Suppressor macrophage treated with lipopolysaccharide for 1 hour (primary cell): ENCODE data around the gene EVC2.

ENCODE experiments used
- DNase-seq, 3 donors: peaks; one replicate each; pipeline ENCODE4 v3.0.0-alpha.2; 2020 to 2022

Gene EVC2

GRCh38 chr4:5711479-5712184, 3.3 kb upstream of the EVC2 start:
- peak; percentile 24 to 49 (median 33) for DNase-seq

GRCh38 chr4:5710961-5711478, 2.7 kb upstream of the EVC2 start, which contains the start of gene EVC:
Gene EVC, plus strand, starts transcription at chr4:5711201. Its CDS starts 180 bp downstream, at chr4:5711381.
- DNase-seq, result peak; percentile 27 to 59 (median 47)

DNA sequence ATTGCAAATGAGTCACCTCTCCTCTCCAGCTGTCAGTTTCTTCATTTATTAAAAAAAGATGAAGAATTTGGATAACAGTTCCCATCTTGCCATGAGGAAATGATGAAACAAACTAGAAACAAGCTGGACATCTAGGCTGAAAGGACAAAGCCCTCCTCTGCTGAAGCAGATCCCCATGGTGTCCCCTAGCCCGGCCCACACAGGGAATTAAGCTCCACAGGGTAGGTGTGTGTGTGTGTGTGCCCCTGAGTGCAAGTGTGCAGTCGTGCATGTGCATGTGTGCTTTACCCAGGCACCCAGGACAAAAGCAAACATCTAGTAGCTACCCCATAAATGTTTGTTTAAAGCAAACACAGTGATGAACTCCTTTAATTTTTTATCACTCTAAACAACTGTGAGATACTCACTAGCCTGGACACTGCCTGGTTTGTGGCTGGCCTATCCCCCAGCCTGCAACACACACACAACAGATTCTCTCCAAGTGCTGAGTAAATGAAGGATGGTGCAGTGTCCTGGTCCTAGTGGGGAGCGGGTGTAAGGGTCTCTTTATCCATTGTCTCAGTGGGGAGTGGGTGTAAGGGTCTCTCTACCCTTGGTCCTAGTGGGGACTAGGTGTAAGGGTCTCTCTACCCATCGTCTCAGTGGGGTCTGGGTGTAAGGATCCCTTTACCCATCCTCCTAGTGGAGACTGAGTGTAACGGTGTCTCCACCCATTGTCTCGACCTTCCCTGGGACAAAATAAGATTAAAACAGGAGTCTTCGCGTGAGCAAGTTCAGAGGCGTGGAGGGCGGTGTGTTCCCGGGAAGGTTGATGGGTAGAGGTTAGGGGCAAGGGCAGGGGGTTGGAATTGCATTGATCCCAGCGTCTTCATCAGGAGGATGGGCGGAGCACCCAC, 2.0 kb upstream of the EVC2 start:
- DNase-seq, result peak in 1 of 3 donors; percentile 20

DNA sequence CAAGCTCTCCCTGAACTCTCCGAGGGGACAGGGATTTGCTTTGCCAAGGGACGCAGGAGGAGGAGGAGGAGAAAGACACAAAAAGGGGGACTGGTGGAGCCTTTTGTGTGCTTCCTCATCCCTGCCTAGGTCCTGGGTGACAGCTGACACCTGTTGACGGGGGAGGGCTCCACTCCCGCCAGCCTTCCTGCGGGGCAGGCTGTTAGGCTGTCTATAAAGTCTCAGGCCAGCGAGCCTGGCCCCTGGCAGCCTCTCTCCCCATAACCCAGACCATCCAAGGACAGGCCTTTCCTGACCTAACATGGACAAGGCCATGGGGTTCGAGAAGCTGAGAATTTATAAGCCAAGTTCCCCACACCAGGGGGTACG, 832 bp upstream of the EVC2 start:
- DNase-seq, result no peak

GRCh38 chr4:5707778-5708448, 446 bp downstream of the EVC2 start:
- DNase-seq, result no peak

DNA sequence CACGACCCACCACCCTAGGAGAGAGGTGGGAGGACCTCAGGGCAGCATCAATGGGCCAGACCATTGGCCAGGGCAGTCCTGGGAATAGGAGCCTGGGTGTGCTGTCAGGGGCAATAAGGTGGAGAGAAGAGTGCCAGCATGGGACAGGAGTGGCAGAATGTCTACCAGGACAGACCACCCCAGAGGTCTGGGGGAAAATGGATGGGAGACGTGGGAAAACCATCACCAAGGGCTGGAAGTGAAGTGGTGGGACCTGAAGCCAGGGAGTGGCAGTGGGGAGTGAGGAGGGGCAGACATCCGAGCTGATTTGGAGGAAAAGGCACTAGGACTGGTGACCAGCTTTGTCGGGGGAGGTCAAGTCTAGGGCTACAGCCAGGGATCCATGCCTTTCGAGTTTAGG, 993 bp downstream of the EVC2 start:
- no peak for DNase-seq

DNA sequence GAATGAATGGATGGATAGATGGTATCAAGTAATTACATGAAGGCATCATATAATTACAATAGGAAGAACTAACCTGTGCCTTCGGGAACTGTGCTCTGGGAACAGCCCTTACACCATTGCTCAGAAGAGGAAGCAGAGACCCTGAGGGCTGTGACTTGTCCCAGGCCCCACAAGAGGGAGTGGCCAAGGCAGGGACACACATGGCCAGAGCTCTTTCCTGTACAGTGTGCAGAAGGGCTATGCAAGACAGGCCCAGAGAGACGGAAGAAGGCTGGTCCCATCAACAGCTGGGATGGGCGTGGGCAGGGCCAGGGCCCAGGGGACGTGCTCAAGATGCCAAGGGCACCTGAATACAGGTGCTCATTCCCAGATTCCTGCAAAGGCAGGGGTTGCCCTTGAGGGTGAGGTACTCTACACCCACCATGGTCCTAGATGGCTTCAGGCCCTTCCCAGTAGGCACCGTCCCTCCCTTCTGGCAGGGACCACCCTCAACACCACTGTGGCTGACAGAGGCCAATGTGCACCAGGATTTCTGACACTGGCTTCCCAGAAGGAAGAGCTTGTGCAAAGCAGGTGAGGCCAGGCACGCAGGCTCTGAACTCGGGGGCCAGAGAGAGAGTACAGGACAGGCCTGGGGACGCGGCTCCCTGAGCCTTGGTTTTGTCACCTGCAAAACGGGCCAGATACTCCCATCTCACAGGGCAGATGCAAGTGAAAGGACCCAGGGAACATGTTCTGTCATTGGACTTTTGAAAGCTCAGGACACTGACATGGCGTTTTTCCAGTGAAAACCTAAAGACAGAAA, 1.7 kb downstream of the EVC2 start:
- DNase-seq, result no peak

DNA sequence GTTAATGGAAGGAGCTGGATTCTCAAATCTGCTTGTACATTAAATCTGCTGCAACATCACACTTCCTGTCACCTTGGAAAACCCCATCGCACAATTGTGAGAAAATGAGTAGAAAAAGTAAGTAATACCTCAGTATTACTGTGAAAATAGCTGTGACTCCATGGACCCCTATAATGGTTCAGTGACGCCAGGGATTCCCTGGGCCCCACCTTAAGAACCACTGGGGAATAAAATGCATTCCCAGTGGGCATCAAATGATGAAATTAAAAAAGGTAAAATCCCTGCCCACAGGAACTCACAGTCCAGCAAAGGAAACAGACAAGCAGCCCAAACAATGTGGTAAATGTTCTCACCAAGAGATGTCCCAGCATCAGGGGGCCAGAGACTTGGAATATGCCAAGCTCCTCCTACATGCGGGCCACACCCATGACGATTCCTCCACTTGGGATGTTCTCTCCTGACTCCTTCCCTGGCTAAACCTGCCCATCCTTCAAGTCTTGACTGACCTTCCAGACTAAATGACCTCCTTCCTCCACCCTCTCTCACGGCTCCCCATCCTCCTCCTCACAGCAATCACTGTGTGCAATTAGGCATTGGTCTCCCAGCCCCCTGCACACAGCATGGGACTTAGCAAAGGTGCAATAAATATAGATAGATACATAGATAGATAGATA, 2.6 kb downstream of the EVC2 start:
- DNase-seq, result no peak

DNA sequence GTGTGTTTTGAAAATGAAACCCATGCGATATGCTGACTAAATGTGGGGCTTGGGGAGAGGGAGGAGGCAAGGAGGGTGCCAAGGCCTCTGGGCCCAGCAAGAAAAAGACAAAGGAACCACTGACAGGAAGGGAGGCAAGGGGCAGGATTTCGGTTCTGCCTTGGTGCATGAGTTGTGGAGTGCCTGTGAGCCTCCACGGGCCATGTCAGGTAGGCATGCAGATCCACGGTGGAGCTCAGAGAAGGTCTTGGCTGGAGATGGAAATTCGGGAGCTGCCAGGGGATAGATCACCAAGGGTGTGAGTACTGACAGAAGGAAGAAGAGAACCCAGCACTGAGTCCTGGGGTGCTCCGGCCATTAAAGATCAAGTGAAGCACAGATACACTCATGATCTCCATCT, 4.1 kb downstream of the EVC2 start:
- DNase-seq, result no peak

- no peak for DNase-seq
Measured at GRCh38 chr4:5703831-5704230, 4.5 kb downstream of the EVC2 start.

DNA sequence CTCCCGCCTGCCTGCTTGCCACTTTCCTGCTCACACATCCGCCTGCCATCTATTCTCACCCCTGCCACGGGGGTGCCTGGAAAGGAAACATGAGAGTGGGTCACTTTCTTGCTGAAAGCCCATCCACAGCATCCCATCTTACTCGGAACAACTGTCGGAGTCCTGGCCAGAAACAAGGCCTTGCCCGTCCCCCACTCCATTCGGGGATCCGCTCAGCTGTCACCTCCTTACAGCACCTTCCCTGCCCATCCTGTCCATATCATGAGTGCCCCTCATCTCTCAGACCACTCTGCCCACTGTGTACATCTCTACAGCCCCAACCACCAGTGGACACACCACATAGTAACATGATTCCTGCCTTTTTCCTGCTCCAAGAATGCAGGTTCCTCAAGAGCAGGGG, 6.4 kb downstream of the EVC2 start:
- DNase-seq, result no peak

DNA sequence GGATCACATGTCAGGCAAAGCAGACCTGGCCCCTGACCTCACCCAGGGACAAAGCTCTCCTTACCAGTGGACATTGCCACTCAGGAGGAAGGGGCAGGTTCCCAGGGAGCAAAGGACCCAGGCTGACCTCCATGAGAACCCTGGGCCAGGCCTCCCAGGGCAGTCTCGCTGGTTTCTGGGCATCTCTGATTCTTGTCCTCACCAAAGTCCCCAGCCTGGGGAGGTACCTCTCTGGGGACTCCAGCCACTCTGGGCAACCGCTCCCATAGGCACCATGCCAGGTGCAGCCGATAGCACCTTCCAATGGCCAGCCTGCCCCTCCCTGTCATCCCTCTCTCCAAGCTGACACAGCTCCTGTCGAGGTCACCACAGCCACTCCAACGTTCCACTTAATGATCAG, 7.9 kb downstream of the EVC2 start:
- no peak for DNase-seq

DNA sequence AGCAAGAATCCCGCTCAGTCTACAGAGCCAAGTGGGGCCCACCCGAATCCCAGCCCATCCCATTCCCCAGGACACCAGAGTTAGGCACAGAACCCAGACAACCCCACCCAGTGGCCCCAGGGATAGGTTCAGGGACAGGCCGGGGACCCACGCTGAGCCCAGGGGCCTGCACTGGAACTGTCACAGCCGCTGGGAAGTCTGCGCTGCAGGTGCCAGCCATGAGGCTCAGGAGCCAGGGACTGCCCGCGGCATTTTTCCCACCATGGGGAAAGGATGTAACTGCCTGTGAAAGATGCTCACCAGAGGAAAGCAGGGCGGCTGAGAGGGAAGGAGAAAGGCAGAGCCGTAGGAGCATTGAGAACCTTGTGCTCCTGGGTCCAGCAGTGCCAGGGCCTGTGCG, 12.0 kb downstream of the EVC2 start:
- DNase-seq, result no peak

GRCh38 chr4:5693871-5694270, 14.5 kb downstream of the EVC2 start:
- DNase-seq, result no peak

DNA sequence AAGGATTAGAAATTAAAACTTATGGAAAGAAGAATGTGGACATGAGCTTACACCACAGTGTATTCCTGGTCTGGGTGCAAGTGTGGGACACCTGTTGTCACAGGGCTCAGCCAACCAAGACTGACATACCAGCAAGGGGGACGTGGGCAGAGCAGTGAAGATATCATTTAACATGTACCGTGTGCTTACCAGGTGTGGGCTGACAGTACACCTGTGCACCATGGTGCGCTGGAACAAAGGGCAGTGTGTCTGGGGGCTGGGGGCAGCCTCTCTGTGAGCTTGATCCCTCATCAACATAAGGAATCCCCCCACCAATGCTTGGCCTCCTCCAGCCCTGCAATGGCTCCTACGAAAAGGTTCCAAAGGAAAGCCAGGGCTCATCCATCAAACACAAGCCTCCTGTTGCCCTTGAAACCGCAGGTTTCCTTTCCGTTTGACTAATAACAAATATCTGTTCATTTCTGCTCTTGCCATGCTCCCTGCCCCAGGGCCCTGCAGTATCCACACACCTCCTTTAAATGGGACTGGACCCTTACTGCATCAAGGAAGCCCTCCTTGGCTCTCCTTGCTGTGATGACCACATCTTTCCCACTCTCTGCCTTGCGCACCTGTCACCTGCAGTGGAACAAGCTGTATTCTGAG, 16.7 kb downstream of the EVC2 start:
- no peak for DNase-seq

- no peak for DNase-seq
Measured at GRCh38 chr4:5689065-5689464, 19.3 kb downstream of the EVC2 start.

DNA sequence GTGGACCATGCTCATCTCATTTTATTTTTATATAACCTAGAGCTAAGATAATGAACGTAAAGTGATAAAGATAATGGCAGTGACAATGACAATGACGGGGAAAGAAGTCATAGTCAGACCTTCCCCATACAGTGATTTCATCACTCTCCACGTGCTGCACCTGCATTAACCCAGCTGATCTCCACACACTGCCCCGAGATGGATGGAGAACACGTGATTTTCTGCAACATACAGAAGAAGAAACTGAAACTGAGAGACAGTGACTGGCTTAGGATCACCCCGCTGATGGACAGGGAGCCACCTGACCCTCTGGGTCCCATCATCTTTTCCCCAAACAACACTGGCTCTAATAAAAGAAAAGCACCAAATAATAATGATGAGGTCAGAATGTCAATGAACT, 22.0 kb downstream of the EVC2 start:
- DNase-seq, result no peak

GRCh38 chr4:5685296-5685695, 23.1 kb downstream of the EVC2 start:
- no peak for DNase-seq

GRCh38 chr4:5683566-5683965, 24.8 kb downstream of the EVC2 start:
- no peak for DNase-seq

- DNase-seq, result no peak
Measured at GRCh38 chr4:5678977-5679376, 29.4 kb downstream of the EVC2 start.

GRCh38 chr4:5676763-5677162, 31.6 kb downstream of the EVC2 start:
- DNase-seq, result no peak

DNA sequence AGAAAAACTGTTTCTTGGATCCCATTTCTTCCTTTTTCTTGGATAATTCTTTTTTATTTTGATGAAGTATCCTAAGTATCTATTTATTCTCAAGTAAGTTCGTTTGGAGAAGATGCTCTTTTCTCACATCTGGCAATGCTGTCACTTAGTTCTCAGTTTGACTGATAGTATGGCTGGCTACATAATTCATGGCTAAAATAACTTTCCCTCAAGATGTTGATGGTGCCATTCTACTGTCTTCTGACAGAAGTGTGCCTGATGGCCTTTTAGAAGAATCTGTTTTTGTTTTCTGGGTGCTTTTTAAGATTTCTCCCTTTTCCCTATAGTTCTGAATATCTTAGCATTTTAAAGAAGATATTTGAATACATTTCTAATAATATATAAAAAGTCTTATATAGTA, 41.6 kb downstream of the EVC2 start:
- no peak for DNase-seq
